Kidney tubule cell (primary cell): Measurements from ENCODE around the gene SAPCD1.

Experiments
- DNase-seq: peaks from one replicate; pipeline ENCODE4 v3.0.0-alpha.2; 2018; ENCODE audit warnings: low spot score

Gene SAPCD1

DNA sequence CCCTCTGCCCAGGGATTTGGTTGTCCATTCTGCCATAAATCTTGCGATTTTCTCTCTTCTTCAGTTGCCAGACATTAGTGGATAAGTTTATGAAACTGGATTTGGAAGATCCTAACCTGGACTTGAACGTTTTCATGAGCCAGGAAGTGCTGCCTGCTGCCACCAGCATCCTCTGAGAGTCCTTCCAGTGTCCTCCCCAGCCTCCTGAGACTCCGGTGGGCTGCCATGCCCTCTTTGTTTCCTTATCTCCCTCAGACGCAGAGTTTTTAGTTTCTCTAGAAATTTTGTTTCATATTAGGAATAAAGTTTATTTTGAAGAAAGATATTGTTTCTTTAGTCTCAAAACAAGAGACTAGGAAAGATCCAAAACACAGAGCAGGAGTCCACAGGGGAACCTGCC, at the start of gene SAPCD1:
Gene SAPCD1 (plus strand): TSS at position 301 of the 400 bp plus-strand sequence. CDS start 399 bp downstream, outside the sequence.
- no peak for DNase-seq

DNA sequence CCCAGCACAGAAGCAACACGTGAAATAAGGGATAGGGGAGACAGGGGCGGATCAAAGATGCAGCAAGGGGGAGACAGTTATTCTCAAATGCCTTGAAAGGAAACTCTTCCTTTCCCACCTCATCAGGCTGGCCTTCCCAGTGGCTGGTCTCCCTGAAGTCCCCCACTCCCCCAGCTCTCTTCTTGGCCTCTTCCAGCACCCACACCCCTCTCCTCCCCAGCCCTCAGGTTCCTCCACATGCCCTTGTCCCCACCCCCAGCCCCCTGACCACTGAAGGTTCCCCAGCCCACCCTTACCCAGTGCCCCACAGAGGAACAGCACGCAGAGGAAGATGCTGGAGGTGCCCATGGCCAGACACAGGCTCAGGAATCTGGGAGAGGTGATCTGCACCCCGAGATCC, 49.0 kb upstream of the SAPCD1 start:
- no peak for DNase-seq

DNA sequence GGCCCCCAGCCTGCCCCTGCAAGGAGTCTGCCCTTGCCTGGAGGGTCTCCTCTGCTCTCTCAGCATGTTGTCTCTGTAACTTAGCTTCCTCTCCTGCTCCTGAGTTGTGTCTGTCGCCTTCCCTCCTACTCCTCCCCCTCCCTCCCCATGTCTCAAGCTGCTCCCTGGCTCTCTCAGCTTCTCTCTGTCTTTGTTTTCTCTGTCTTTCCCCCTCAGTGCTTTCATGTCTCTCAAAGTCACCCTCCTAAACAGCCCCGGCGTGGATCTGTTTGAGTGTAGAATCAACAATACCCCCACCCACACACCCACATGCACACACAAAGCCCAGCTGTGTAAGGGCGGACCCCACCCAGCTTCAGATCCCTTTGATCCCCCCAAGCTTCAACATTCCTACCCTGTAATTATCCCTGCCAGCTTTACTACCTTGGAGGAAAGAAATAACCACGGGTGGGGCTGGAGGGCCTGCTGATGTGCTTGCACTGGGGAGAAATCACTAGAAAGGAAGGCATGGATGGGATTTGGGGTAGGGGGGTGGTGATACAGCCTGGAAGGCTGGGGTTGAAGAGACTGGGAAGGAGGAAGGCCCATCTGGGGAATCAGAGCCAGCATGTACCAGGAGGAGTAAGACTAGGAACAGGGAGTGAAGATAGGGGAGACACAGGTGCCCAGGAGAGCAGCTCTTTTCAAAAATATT, 48.3 kb upstream of the SAPCD1 start:
- DNase-seq, result no peak

DNA sequence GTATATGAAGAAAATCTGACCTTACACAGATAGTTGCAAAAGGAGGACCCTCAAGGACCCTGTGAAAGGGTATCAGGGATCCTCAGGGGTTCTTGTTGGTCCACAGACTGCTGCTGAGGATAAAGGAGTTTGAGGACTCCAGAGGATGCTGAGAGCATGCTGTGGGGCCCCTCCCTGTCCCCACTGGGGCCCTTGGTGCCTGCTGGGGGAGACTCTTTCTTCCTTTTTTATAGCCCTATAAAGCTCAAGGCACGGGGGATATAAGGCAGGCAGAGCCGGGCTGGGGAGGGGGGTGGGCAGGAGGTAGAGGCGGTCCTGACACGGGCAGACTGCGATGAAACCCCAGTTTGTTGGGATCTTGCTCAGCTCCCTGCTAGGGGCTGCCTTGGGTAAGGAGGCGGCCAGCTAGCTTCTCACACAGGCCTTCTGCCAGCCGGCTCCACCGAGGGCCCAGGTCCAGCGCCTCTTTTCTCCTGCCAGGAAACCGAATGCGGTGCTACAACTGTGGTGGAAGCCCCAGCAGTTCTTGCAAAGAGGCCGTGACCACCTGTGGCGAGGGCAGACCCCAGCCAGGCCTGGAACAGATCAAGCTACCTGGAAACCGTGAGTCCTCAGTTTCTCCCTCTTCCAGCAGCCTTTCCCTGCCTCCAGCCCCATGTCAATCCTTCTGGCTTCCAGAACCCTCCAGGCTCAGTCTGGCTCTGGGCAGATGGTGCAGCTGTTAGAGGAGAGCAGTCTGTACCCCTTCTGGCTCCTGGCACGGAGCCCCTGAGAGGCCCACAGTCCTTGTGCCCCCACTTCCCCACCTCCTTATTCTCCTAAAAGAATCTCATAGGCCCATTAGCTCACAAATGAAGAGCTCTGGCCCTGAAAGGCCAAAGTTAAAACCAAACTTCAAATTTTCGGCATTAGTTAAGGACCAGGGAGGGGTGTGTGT, 47.2 kb upstream of the SAPCD1 start, which contains the start of gene LY6G6D:
Gene LY6G6D (plus strand): TSS at position 327 of the 937 bp plus-strand sequence. CDS start 8 bp downstream, at position 335.
- DNase-seq, result no peak

DNA sequence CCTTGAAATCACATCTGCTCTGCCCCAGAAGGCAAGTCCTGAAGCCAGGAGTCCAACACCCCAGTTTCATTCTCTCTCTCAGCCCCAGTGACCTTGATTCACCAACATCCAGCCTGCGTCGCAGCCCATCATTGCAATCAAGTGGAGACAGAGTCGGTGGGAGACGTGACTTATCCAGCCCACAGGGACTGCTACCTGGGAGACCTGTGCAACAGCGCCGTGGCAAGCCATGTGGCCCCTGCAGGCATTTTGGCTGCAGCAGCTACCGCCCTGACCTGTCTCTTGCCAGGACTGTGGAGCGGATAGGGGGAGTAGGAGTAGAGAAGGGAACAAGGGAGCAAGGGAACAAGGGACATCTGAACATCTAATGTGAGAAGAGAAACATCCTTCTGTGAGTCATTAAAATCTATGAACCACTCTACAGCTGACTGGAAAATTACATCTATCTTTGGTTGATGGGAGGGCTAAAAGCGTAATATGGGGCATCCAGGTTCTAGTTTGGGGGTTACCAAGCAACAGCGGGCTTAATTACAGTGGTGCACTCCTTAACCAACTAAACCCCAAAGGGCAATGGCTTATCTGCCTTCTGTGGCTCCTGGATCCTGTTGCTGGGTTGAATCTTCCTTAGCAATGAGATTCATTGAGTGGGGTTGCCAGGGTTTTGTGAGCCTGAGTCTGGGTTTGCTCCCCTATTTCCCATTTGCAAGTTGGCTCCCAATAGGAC, 44.8 kb upstream of the SAPCD1 start:
- peak; percentile 48 for DNase-seq

DNA sequence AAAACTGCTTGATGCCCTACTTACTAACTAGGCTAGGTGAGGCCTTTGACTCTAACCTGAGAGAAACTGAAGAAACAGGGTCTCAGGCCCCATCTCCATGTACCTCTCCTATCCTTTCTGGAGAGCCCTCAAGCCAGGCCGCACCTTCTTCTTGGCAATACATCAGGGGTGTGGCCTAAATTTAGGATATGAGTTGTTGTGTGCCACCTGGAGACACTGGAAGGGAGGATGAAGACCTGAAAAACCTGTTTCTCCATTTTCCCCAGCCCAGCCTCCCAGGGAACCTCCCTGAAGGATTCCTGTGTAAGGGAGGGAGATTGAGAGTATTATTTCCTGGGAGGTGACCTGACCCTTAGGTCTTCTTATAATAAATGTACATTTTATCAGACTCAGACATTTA, 44.2 kb upstream of the SAPCD1 start:
- no peak for DNase-seq

DNA sequence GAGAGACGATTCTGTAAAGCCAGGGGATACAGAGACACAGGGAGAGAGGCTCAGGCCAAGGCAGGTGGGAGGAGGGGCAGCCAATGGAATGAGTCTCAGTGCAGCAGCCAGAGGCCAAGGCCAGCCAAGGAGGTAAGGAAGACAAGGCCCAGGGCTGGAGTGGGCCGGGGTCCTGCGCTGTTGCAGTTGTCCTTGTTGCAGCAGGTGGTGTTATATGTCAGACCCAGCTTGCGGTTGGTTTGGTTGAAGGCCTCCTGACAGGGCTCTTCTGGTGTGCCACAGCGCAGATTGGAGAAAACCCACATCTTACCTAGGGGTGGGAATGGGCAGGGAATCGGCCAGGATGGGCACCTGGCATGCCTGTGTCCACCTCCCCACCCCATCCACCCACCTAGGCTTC, 43.5 kb upstream of the SAPCD1 start:
- DNase-seq, result no peak

DNA sequence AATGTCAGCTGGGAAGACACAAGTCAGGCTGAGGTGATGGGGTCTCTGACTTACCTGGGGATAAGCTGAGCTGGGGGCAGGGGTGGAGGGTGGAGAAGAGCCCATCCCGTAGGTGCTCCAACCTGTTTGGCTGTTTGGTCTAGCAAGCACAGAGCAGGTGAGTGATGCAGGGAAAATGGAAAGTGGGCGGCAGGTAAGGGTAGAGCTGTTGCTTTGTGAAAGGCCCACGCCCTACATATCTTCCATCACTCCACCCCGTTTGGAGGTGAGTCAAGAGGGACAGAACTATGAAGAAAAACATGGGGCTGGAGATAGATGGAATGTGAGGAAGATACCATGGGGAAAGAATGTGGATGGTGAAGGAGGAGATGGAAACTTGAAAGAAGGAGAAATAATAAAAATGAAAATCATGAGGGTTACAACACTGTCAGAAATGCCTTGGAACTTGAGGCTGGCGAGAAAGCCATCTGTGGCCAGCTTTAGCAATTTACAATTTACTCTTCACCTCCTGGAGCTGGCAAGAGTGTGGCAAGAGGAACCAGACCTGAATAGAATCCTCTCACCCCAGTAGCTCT, 42.2 kb upstream of the SAPCD1 start:
- DNase-seq, result no peak

DNA sequence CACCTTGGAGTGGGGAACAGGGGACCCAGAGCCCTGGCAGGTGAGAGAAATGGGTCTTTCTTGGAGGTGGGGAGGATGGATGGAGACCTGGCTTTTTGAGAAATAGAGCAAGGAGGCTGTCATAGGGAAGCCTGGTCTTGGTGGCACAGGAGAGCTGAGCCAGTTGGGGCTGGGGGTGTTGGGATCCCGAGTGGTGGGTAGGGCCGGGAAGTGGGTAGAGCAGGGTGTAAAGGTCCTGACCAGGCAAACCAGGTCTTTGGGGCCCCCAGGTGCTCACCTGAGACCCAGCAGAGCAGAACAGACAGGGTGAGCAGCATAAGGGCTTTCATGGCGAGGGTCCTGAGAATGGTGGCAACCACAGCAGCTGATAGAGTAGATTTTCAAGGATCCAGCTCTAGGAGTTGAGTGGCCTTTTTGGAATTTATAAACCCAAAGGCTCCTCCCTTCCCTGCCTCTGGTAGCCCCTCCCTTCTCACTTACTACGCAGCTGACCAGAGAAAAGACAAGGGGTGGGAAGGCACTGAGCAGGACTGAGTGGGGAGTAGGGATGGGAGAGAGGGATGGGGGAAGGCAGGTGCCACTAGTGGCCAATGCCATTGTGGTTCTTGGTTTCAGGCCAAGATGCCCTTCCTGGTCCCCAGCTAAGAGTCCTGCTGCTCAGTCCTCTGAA, 41.0 kb upstream of the SAPCD1 start, which contains the start of gene LY6G6C:
Gene LY6G6C (minus strand): TSS at position 396 of the 670 bp plus-strand sequence. CDS start 67 bp downstream, at position 329.
- no peak for DNase-seq

DNA sequence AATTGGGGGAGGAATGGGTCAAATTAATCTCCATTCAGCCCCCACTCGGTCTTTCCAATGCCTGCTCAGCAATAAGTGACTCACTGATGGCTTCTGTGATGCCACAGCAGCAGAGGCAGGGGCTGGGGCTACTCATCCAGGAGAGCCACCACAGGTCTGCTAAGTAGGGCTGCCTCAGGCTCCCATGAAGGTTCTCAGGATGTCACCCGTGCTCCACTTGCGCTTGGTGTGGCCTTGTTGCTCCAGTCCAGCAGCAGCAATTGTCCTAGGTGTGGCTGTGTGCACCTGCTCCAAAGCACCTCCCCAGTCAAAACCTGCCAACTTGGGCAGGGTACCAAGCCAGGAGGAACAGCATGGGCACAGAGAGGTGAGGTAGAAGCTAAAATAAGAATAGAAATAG, 40.3 kb upstream of the SAPCD1 start:
- DNase-seq, result no peak

DNA sequence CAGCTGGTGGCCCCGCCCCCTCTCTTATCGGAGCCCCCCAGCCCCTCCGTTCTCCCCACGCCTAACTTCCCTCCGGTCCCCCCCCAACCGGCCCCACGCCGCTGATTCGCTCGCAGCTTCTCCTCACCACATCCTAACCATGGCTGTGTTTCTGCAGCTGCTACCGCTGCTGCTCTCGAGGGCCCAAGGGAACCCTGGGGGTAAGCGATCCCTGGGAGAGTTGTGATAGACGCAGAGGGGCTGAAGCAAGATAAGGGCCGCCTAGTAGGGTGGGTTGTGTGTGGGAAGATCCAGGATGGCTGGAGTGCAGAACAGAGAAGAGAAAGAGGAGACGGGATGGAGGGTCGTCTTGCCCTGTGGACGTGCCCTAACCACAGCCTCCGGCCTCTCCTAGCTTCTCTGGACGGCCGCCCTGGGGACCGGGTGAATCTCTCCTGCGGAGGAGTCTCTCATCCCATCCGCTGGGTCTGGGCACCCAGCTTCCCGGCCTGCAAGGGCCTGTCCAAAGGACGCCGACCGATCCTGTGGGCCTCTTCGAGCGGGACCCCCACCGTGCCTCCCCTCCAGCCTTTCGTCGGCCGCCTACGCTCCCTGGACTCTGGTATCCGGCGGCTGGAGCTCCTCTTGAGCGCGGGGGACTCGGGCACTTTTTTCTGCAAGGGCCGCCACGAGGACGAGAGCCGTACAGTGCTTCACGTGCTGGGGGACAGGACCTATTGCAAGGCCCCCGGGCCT, 39.0 kb upstream of the SAPCD1 start, which contains the start of gene MPIG6B:
Gene MPIG6B (plus strand): TSS at position 129 of the 735 bp plus-strand sequence. CDS start 11 bp downstream, at position 140.
- DNase-seq, result no peak

DNA sequence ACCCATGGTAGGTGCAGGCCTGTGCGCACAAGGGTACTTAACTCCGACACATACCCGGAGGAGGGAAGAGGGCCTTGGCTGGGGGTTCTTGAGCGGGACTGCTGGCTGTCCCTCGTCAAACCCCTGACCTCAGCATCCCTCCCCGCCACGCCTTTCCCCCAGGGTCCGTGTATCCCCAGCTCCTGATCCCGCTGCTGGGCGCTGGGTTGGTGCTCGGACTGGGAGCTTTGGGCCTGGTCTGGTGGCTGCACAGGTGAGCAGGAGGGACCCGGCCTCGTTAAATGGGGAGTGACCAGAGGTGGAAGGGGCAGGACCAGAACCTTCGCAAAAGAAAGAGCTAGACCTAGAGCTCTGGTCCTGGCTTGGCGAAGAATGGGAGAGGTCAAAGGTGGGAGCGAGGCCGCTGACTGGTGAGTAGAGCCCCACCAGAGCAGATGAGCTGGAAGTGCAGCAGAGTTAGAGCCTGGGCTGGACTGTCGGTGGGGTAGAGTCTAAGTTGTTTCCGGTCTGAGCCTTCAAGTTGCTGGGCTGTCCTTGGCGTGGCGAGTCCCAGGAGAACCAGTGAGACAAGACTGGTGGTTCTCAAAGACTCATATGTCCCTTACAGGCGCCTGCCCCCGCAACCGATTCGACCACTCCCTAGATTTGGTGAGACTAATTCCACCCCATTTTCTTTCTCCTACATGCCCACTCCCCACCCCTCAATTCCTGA, 38.3 kb upstream of the SAPCD1 start:
- DNase-seq, result no peak

DNA sequence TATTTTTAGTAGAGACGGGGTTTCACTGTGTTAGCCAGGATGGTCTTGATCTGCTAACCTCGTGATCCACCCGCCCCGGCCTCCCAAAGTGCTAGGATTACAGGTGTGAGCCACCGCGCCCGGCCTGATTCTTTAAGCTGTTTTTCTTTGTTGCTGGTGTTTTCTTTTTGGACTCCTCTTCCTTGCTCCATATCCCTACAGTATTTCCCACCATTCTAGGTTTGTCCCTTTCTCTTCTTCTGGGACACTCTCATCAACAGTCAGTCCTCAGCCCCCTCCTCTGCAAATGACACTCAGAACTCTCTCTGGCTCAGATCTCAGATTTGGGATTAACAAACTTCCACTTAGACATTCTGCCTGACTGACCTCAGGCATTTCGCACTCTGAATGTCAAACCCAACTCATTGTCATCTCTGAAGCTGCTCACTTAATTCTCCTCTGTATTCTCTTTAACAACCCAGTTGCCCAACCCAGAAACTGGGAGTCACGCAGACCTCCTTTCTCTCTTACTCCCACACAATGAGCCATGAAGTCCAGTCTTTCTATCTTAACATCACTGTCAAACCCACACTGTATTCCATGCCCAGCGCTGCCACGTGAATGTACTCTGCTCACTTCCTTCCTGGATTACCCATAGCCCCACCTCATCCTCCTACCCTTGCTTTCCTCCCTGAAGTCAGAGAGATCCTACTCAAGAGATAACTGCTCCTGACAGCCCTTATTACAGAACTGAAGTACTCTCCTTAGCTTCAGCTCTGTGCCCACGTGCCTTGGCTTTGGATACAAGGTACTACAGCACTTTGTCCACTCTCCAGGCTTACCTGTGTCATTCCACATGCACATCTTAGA, 36.7 kb upstream of the SAPCD1 start:
- no peak for DNase-seq

DNA sequence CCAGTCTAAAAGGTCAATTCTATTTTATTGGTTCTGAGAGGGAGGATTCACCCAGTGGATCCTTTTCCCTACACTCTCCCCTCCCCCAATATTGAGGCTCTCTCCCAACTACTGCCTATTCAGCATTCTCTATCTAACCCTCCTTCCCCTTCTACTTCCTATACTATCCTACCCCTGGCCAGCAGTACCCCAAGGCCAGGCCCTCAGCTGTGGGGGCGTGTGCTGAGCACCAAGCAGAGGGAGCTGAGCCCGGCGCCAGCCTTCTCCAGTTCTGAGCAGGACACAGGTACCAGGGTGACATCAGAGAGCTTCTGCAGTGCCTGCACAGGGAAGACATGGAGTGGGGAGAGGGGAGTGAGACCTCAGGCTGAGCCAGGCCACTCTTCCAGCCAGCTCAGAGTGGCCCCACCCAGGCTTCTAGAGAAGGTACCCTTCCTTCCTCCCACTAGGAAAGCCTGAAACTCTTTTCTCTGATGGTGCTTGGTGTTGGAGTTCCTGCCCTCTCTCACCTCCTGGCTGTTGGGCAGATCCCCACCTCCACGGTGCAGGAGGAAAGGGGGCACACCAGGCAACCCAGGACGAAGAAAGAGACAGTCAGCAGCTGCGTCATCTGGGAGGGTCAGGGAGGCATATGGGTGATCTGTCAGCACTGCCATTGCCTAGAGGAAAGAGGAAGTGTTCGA, 35.3 kb upstream of the SAPCD1 start:
- DNase-seq, result no peak

DNA sequence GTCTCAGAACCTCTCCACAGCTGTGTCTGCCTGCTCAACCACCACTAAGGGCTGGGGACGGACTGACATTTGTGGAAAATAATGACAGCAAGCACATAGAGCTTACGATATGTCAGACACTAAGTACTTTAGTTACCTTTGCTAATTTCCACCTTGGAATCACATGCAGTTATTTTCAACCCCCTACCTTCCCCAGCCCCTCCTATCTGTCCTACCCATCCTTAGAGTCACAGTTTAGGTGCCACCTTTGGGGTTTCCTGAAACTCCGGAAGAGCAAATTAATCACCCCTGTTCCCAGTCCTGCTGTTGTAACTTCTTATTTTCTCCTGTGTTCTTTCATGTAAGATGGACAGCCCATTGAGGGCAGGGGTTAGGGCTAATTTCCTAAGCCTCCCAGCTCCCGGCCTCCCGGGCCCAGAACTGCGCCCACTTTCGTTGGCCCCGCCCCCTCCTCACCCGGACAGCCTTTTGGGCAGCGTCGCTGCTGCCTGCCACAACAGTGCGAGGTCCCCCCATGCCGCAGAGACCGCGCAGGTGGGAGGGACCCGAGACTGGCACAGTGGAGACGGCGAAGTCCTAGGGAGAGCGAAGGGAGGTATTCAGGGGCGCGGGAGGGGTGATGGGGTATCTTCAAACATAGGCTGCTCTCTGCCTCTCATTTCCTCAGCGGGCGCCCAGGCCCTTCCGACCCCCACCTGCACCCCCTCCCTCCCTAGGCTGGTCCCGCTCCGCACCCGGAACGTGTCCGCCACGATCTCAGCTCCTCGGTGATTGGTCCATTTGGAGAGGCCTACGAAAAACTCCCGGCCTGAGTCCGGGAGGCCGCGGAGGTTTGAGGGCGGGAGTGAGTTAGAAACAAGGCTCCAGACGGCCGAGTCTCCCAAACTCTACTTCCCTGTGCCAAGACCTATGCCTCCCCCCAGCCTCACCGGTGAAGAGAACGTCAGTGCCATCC, 34.5 kb upstream of the SAPCD1 start:
- no peak for DNase-seq

DNA sequence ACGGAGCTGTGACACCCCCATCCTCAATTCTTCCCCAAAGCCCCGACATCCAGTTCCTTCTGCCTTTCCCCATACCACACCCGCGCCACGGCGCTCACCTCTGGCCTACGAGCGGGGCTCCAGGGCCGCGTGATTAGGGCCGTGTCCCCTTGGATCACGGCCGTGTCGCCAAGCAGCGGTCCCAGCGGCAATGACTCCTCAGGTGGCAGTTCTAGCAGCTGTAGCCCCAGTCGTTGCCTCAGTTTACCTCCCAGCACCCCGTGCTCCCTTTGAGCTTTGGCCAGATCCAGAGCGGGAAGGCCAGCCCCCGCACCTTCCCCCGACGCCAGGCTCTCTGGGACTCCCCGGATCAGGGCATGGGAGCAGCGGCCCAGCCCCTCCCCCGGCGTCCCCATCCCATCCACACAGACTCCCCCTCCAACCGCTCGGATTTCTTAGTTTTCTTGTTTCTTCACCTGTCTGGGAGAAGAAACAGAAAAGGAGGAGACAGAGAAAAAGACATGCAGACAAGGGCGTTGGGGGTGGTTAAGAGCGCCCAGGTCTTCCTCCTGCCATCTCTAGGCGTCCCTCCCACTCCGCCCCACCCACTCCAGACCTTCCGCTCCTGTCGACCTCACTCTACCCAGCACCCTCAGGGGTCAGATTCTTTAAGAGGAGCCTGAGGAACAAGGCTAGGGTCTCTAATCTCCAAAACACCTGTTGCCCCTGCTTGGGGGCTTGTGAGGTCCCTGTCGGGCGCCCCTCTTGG, 33.5 kb upstream of the SAPCD1 start, which contains the start of gene DDAH2:
Gene DDAH2 (minus strand): TSS at position 533 of the 748 bp plus-strand sequence. CDS start 138 bp downstream, at position 395.
- no peak for DNase-seq
